Measurements from ENCODE around the gene TMEM69. TPM values are rescaled to one million over a fixed set of nuclear protein-coding genes. Genes with fewer than 3 reads are reported as not detected.
"Not testable (repeated sequence)": the region's sequence is repeated elsewhere in the genome, so short reads cannot be mapped to it uniquely, and the experiment has no call there.

Gene TMEM69
- total RNA-seq, 1 experiment from 2014 or later: 66.8 TPM

DNA sequence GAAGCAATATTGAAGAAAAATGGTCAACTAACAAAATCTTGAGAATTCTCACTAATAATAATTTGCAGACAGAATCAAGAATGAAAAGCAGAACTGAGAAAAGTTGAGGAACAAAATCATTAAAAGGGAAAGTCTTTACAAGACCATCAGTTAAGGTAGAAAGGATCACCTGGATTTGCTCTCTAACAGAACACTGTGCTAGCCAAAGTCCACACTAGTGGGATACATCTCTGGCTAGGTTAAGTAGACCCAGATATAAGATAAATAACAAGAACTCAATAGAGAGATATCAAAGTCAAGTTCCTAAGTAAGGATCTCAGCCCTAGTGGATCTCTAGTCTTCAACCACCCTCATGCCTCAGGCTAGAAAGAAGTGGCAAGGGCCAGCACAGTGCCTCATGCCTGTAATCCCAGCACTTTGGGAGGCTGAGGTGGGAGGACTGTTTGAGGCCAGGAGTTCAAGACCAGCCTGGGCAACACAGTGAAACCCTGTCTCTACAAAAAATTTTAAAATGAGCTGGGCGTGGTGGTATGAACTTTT lies 42.9 kb downstream of the TMEM69 start:
- DNase-seq (ENCODE audit: low read depth): no peak

DNA sequence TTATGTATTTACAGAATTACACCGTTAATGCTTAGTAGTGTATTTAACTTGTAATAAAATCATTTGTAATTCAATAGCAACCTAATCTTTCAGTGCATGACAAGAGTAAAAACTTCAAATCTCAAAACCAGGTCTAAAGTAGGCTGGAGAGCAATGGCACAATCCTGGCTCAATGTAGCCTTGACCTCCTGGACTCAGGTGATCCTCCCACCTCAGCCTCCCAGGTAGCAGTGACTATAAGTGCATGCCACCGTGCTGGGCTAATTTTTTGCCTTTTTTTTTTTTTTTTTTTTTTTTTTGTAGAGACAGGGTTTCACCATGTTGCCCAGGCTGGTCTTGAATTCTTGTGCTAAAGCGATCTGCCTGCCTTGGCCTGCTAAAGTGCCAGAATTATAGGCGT lies 51.2 kb downstream of the TMEM69 start:
- no peak for DNase-seq (ENCODE audit: low read depth)

DNA sequence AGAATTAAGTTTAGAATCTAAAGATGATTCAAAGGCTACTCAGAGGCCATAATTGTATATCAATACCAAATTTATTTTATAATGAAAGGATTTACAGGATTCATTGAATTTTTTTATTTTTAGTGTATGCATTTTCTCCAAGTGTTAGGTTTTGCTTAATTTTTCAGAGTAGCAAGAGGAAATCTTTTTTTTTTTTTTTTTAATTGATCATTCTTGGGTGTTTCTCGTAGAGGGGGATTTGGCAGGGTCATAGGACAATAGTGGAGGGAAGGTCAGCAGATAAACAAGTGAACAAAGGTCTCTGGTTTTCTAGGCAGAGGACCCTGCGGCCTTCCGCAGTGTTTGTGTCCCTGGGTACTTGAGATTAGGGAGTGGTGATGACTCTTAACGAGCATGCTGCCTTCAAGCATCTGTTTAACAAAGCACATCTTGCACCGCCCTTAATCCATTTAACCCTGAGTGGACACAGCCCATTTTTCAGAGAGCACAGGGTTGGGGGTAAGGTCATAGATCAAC lies 51.7 kb downstream of the TMEM69 start:
- not testable (repeated sequence) for DNase-seq (ENCODE audit: low read depth)

Other genes with a start within 250 kb of the TMEM69 start
- 0.71 and 0.73 TPM in 2 replicates for gene TESK2, start 197.0 kb upstream of the TMEM69 start, total RNA-seq (2014; rRNA removed; shearing (Covaris generic))
- 1.4 and 2.3 TPM in 2 replicates for gene CCDC163, start 188.1 kb upstream of the TMEM69 start, total RNA-seq (2014; rRNA removed; shearing (Covaris generic))
- 8.5 and 20.0 TPM in 2 replicates for gene MMACHC, start 187.9 kb upstream of the TMEM69 start, total RNA-seq (2014; rRNA removed; shearing (Covaris generic))
- 997 and 1,092 TPM in 2 replicates for gene PRDX1, start 166.3 kb upstream of the TMEM69 start, total RNA-seq (2014; rRNA removed; shearing (Covaris generic))
- 99.5 and 106 TPM in 2 replicates for gene AKR1A1, start 137.4 kb upstream of the TMEM69 start, total RNA-seq (2014; rRNA removed; shearing (Covaris generic))
- 129 and 138 TPM in 2 replicates for gene NASP, start 104.1 kb upstream of the TMEM69 start, total RNA-seq (2014; rRNA removed; shearing (Covaris generic))
- 0.56 and 0.94 TPM in 2 replicates for gene CCDC17, start 64.1 kb upstream of the TMEM69 start, total RNA-seq (2014; rRNA removed; shearing (Covaris generic))
- gene GPBP1L1, start 1.6 kb upstream of the TMEM69 start, total RNA-seq (2014; rRNA removed; shearing (Covaris generic)): 92.7 and 99.6 TPM in 2 replicates
- 4.8 and 6.3 TPM in 2 replicates for gene IPP, start 62.5 kb downstream of the TMEM69 start, total RNA-seq (2014; rRNA removed; shearing (Covaris generic))
- 19.3 and 21.3 TPM in 2 replicates for gene MAST2, start 115.4 kb downstream of the TMEM69 start, total RNA-seq (2014; rRNA removed; shearing (Covaris generic))